GM18868 (cell line): Measurements from ENCODE around the gene TMIGD2.
"Not testable (repeated sequence)": the region's sequence is repeated elsewhere in the genome, so short reads cannot be mapped to it uniquely, and the experiment has no call there.

ENCODE experiments used
- ATAC-seq: cut with Tn5 transposase; IDR thresholded peaks from one replicate; pipeline ENCODE4 v1.9.1; 2021; ENCODE audit warnings: mild to moderate bottlenecking, moderate library complexity; ENCODE audit not compliant: unreplicated experiment

Gene TMIGD2

GRCh38 chr19:4297901-4298809, 4.0 kb downstream of the TMIGD2 start:
- no peak for ATAC-seq

GRCh38 chr19:4295972-4296771, 6.0 kb downstream of the TMIGD2 start:
- no peak for ATAC-seq

GRCh38 chr19:4294389-4294788, 7.8 kb downstream of the TMIGD2 start:
- no peak for ATAC-seq

GRCh38 chr19:4292515-4292914, 9.7 kb downstream of the TMIGD2 start:
- no peak for ATAC-seq

GRCh38 chr19:4291184-4291732, 10.9 kb downstream of the TMIGD2 start:
- ATAC-seq = no peak

GRCh38 chr19:4288091-4288777, 14.0 kb downstream of the TMIGD2 start:
- no peak for ATAC-seq

GRCh38 chr19:4286141-4286540, 16.0 kb downstream of the TMIGD2 start:
- ATAC-seq = not testable (repeated sequence)

- no peak for ATAC-seq
These were observed 17.2 kb downstream of the TMIGD2 start for GRCh38 chr19:4284974-4285373.

- no peak for ATAC-seq
These were observed 17.8 kb downstream of the TMIGD2 start for GRCh38 chr19:4284176-4284958.

GRCh38 chr19:4279530-4280422, 22.4 kb downstream of the TMIGD2 start:
- no peak for ATAC-seq

GRCh38 chr19:4279267-4279529, 23.0 kb downstream of the TMIGD2 start:
- ATAC-seq = no peak

GRCh38 chr19:4278419-4279266, 23.5 kb downstream of the TMIGD2 start, which contains the start of gene SHD:
SHD (plus strand) TSS chr19:4279266; CDS start chr19:4280064, 798 bp downstream.
- no peak for ATAC-seq

GRCh38 chr19:4278010-4278409, 24.2 kb downstream of the TMIGD2 start:
- ATAC-seq = no peak

- ATAC-seq = no peak
These were observed 24.9 kb downstream of the TMIGD2 start for GRCh38 chr19:4277191-4277696.

- ATAC-seq = not testable (repeated sequence)
These were observed 27.9 kb downstream of the TMIGD2 start for GRCh38 chr19:4274321-4274686.

- ATAC-seq = no peak
These were observed 29.3 kb downstream of the TMIGD2 start for GRCh38 chr19:4272894-4273293.

GRCh38 chr19:4268816-4269430, 33.3 kb downstream of the TMIGD2 start:
- no peak for ATAC-seq
